Erythroblast (primary cell): ENCODE results near the gene KIF24.
"Not testable (repeated sequence)": the region's sequence is repeated elsewhere in the genome, so short reads cannot be mapped to it uniquely, and the experiment has no call there.

Source experiments
- DNase-seq, 2 experiments: peaks; one replicate each; lab custom pipeline; 2025; lab: John Stamatoyannopoulos, UW
- GATA1 ChIP-seq: IDR thresholded peaks from 2 replicates; pipeline ENCODE4 v1.6.1; 2011; ENCODE audit warnings: low read depth, mild to moderate bottlenecking, control low read depth, low read length, moderate library complexity
- POLR2A ChIP-seq: IDR thresholded peaks from 2 replicates; pipeline ENCODE4 v1.6.1; 2011; ENCODE audit warnings: mild to moderate bottlenecking, low read length

Gene KIF24

GRCh38 chr9:34322899-34323591 lies 6.0 kb downstream of the KIF24 start:
- no peak for TF ChIP-seq POLR2A
- no peak for TF ChIP-seq GATA1
- DNase-seq = no peak

GRCh38 chr9:34321451-34321850 lies 7.6 kb downstream of the KIF24 start:
- TF ChIP-seq POLR2A (no peak), GATA1 (no peak)

DNA sequence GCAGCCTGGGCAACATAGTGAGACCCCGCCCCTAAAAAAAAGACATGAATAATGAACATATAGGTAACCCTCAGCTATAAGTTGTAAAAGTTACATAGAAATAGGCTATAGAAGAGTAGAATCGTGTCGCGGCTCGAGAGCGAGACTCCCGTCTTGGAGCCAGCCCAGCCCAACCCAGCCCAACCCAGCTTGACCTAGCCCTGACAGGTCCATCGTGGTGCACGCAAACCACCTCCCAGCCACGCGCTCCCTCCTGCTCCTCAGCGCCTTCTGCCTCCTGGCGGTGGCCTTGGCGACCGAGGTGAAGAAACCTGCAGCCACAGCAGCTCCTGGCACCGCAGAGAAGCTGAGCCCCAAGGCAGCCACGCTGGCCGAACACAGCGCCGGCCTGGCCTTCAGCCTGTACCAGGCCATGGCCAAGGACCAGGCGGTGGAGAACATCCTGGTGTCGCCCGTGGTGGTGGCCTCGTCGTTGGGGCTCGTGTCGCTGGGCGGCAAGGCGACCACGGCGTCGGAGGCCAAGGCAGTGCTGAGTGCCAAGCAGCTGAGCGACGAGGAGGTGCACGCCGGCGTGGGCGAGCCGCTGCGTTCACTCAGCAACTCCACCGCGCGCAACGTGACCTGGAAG lies 10.8 kb downstream of the KIF24 start:
- no peak for TF ChIP-seq POLR2A
- TF ChIP-seq GATA1 = no peak
- DNase-seq = no peak

More at GRCh38 chr9:34321451-34321850, 7.6 kb downstream of the KIF24 start:
- DNase-seq = no peak

DNA sequence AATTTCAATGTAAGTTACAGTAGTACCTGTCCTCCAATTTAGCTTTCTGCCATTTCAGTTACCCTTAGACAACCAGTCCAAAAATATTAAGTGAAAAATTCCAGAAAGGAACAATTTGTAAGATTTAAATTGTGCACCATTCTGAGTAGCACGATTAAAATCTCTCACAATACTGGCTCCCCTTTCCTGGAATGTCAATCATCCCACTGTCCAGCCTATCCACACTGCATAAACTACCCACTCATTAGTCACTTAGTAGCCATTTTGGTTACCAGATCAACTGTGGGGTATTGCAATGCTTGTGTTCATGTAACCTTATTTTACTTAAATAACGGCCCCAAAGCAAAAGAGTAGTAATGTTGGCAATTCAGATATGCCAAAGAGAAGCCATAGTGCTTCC lies 11.6 kb downstream of the KIF24 start:
- TF ChIP-seq POLR2A (no peak), GATA1 (no peak)
- no peak for DNase-seq

- DNase-seq = no peak
- TF ChIP-seq POLR2A (no peak), GATA1 (no peak)
These were observed 17.4 kb downstream of the KIF24 start for GRCh38 chr9:34311499-34312185.

- TF ChIP-seq GATA1 = no peak
- no peak for TF ChIP-seq POLR2A
- DNase-seq = no peak
These were observed 18.9 kb downstream of the KIF24 start for GRCh38 chr9:34310215-34310614.

DNA sequence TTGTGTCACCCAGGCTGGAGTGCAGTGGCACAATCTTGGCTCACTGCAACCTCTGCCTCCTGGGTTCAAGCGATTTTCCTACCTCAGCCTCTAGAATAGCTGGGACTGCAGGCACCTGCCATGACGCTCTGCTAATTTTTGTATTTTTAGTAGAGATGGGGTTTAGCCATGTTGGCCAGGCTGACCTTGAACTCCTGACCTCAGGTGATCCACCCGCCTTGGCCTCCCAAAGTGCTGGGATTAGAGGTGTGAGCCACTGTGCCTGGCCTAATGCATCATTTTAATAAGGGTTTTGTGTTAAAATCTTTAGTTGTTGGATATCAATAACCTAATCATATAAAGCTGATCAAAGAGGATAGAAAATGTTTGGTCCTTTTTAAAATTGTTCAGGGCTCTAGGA lies 20.8 kb downstream of the KIF24 start:
- DNase-seq = not testable (repeated sequence)

DNA sequence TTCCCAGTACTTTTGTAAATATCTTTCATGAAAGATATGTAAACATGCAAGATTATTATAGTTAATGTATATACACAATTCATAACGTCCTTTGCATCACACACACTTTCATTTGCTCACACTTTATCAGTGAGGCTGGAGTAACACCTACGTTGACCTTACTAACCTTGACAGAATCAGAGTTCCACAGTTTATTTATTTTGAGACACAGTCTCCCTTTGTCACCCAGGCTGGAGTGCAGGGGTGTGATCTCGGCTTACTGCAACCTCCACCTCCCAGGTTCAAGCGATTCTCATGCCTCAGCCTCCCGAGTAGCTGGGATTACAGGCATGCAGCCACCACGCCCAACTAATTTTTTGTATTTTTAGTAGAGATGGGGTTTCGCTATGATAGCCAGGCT lies 28.0 kb downstream of the KIF24 start:
- not testable (repeated sequence) for DNase-seq

DNA sequence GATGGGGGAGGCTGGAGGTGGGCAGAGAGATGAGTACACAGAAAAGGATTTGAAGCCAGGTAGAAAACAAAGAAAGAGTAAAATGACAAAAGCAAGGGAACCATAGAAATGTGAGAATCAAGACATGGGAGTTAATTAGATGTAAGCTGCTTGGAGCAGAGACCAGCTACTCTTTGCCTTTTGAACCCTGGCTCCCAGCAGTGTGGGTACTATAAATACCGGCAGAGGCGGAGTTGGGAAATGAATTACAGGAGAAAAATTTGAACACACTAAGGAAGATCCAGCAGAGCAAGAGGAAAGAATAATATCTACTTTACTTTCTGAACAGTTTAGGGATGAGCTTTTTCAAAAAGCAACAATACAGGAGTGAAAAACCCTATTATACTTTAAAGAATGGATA lies 36.5 kb downstream of the KIF24 start:
- no peak for DNase-seq
- no peak for TF ChIP-seq POLR2A
- TF ChIP-seq GATA1 = no peak

DNA sequence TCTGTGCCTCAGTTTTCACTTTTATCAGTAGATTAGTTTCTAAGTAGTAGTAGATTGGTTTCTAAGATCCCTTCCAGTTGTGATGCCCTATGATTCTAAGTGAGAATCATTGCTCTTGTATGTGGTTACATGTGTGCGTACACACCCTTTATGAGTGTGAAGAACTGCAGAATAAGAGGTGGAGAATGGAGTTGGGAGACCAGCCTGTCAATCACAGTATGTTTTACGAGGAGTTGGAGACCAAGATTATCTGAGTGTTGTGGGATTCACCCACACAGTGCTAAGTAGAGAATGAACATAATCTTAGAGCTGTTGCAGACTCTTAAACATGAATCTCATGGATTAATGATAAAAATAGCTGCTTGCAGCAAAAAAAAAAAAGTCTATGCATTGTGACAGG lies 37.6 kb downstream of the KIF24 start:
- DNase-seq = no peak
- TF ChIP-seq POLR2A (no peak), GATA1 (no peak)

GRCh38 chr9:34291023-34291422 lies 38.0 kb downstream of the KIF24 start:
- DNase-seq = no peak
- TF ChIP-seq GATA1 (no peak), POLR2A (no peak)

- DNase-seq = no peak
- TF ChIP-seq GATA1 (no peak), POLR2A (no peak)
These were observed 39.9 kb downstream of the KIF24 start for GRCh38 chr9:34289159-34289558.

DNA sequence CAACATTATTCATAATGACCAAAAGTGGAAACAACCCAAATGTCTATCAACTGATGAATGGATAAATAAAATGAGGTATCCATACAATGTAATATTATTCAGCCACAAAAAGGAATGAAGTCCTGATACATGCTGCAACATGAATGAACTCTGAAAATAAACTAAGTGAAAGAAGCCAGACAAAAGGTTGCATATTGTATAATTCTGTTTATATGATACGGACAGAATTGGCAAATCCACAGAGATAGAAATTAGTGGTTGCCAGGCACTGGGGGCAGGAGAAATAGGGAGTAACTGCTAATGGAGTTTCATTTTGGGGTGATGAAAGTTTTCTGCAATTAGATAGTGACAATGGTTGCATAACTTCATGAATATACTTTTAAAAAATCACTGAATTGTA lies 47.0 kb downstream of the KIF24 start:
- no peak for DNase-seq
- TF ChIP-seq POLR2A = no peak

GRCh38 chr9:34279411-34279810 lies 49.7 kb downstream of the KIF24 start:
- DNase-seq = no peak

More at GRCh38 chr9:34279411-34279810, 49.7 kb downstream of the KIF24 start:
- TF ChIP-seq GATA1 = no peak
- no peak for TF ChIP-seq POLR2A
